Neural crest cell (in vitro differentiated cells): ENCODE measurements around the gene PDE8B. TPM values are rescaled to one million over a fixed set of nuclear protein-coding genes. Genes with fewer than 3 reads are reported as not detected.

Experiments used
- DNase-seq: peaks from one replicate; pipeline ENCODE4 v3.0.0; 2021; ENCODE audit warnings: low read depth, mixed read lengths, low spot score
- H3K27ac Mint-ChIP-seq: one replicate; pipeline ENCODE4 v1.8.0; 2021; ENCODE audit warnings: mild to moderate bottlenecking, mixed read lengths; ENCODE audit not compliant: unreplicated experiment
- H3K27me3 Mint-ChIP-seq: 2 replicates; pipeline ENCODE4 v1.8.0; 2021; ENCODE audit warnings: low read depth, mild to moderate bottlenecking, mixed read lengths
- H3K36me3 Mint-ChIP-seq: 2 replicates; pipeline ENCODE4 v1.8.0; 2021; ENCODE audit warnings: low read depth, mild to moderate bottlenecking, mixed read lengths
- H3K4me1 Mint-ChIP-seq: 2 replicates; pipeline ENCODE4 v1.8.0; 2021; ENCODE audit warnings: mixed read lengths
- H3K4me3 Mint-ChIP-seq: one replicate; pipeline ENCODE4 v1.8.0; 2021; ENCODE audit warnings: mild to moderate bottlenecking, mixed read lengths
- H3K9me3 Mint-ChIP-seq: 2 replicates; pipeline ENCODE4 v1.8.0; 2021; ENCODE audit warnings: mixed read lengths
- total RNA-seq: library from RNA; stranded (reverse); gene quantifications from 2 replicates; pipeline ENCODE4 v1.2.1, GENCODE V29; 2021
- TF ChIP-seq, protein P1 (sequence below): fragments of 200-600 bp; sonication (generic); conservative IDR thresholded peaks from 2 replicates; pipeline ENCODE4 v1.5.0; 2021; ENCODE audit warnings: antibody characterized with exemption, mild to moderate bottlenecking

The PDE8B gene
- total RNA-seq, 1 donor from 2014 or later = 0.44 TPM

DNA sequence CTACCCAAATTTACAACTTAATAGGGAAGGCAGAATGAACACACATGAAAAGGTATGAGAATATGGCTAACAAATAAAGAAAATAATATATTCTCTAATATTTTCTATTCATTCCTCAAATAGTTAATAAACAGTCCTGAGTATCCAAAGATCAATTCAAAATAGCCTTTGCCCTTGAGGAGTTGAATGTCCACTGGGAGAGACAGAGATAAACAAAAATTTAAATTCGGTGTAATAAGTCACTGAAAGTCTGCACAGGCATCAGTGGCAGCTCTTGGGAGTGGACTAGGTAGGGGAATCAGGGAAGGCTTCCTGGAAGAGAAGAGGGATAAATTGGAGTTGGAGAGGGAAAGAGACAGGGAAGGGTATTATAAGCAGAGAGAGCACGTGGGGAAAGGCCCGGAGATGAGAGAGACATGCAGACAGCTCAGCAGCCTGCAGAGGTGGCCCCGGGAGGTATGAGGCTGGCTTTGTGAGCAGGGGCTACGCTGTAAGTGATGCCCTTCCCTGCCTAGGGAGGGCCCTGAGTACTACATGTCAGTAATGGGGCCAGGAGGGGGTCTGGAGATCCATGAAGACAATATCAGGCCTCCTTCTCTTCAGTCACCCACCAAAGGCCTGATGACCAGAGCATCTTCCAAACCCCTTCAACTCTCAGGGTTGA is 137.1 kb downstream of the PDE8B start:
- Mint-ChIP-seq H3K27ac (peak overlapping the region; percentile 86), H3K27me3 (no peaks in the 10 kb centered on the region), H3K4me3 (no peak overlapping the region), H3K36me3 (no peaks in the 10 kb centered on the region), H3K4me1 (no peaks in the 10 kb centered on the region), H3K9me3 (no peaks in the 10 kb centered on the region)
- DNase-seq = no peak
- TF ChIP-seq, protein P1, sequence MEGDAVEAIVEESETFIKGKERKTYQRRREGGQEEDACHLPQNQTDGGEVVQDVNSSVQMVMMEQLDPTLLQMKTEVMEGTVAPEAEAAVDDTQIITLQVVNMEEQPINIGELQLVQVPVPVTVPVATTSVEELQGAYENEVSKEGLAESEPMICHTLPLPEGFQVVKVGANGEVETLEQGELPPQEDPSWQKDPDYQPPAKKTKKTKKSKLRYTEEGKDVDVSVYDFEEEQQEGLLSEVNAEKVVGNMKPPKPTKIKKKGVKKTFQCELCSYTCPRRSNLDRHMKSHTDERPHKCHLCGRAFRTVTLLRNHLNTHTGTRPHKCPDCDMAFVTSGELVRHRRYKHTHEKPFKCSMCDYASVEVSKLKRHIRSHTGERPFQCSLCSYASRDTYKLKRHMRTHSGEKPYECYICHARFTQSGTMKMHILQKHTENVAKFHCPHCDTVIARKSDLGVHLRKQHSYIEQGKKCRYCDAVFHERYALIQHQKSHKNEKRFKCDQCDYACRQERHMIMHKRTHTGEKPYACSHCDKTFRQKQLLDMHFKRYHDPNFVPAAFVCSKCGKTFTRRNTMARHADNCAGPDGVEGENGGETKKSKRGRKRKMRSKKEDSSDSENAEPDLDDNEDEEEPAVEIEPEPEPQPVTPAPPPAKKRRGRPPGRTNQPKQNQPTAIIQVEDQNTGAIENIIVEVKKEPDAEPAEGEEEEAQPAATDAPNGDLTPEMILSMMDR = no peak

DNA sequence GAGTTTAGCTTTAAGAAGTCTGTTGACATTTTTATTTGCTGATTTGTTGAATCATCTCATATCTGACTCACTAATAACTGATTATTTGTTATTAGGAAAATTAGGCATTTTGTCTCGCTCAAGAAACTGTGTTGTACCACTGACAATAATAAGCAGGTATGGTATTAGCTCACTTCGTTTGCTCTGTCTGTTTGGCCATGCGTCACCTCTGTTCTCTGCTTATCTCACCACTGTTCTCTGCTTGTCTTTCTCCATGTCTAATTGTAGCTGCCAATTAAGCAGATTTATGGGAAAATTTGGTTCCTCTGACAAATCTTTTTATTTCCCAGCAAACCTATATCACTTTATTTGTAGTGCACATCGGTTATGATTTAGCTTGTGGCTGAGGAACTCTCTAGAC is 142.8 kb downstream of the PDE8B start:
- Mint-ChIP-seq H3K36me3 (no peaks in the 10 kb centered on the region), H3K4me1 (no peaks in the 10 kb centered on the region), H3K27me3 (no peaks in the 10 kb centered on the region), H3K4me3 (no peak overlapping the region), H3K27ac (no peak overlapping the region), H3K9me3 (no peaks in the 10 kb centered on the region)
- TF ChIP-seq, protein P1 = no peak
- DNase-seq = no peak

DNA sequence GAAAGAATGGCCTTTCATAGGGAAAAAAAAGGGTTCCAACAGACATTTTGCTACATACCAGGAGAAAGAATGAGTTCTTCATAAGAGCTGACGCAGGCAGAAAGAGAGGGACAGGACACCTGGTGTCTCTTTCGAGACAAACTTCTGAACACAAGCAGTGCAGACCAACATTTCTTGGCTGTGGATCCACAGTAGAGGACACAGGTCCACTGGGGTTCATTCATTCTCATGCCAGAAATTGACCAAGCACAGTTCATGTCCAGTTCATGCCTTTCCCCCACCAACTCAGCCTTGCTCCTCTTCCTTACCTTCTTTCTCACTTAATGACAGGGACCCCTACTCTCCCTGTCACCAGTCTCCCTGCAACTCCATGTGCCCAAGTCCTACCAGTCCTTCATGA is 144.0 kb downstream of the PDE8B start:
- no peak overlapping the region for H3K4me3 Mint-ChIP-seq
- H3K27me3 Mint-ChIP-seq = no peaks in the 10 kb centered on the region
- no peaks in the 10 kb centered on the region for H3K9me3 Mint-ChIP-seq

DNA sequence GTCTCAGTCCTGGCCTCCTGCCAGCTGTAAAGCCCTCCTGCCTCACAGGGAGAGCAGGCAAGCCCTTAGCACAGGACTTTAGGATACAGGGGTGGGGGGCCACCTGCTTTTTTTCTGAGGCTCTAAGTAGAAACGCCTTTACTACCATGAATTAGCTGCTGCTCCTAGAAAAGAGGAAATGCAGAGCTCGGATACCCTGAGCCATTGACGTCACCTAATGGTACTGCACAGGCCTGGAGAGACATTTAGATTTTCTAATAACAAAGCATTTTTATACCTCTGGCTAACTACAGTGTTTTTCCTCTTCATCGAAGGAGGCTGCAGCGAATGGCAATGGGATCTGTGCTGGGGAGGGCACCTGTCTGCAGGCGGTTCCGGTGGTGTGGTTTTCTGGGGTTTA is 144.6 kb downstream of the PDE8B start:
- Mint-ChIP-seq H3K9me3 (no peaks in the 10 kb centered on the region), H3K4me1 (no peaks in the 10 kb centered on the region), H3K27me3 (no peaks in the 10 kb centered on the region), H3K4me3 (no peak overlapping the region), H3K36me3 (no peaks in the 10 kb centered on the region), H3K27ac (peak overlapping the region; percentile 79)
- TF ChIP-seq, protein P1 = no peak
- no peak for DNase-seq

More for the DNA sequence above, 144.0 kb downstream of the PDE8B start:
- H3K36me3 Mint-ChIP-seq = no peaks in the 10 kb centered on the region
- DNase-seq = no peak
- TF ChIP-seq, protein P1 = no peak
- H3K27ac Mint-ChIP-seq = peak overlapping the region; percentile 79
- no peaks in the 10 kb centered on the region for H3K4me1 Mint-ChIP-seq

DNA sequence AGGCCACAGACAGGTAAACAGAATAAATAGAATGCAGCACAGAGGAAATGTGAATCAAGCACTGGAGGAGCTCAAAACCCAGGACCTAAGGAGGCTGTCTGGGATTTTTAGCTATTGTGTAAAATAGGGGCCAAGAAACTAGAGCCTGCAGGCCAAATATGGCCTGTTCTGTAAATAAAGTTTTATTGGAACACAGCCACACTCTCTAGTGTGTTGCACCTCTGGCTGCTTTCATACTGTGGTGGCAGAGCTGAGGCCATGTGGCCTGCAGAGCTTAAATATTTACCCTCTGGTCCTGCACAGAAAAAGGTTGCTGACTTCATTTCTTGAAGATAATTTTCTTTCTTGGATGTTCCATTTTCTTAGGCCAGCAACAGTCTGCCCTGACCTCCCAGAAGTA is 145.3 kb downstream of the PDE8B start:
- H3K27me3 Mint-ChIP-seq = no peaks in the 10 kb centered on the region
- no peaks in the 10 kb centered on the region for H3K9me3 Mint-ChIP-seq
- peak overlapping the region; percentile 76 for H3K27ac Mint-ChIP-seq
- H3K4me3 Mint-ChIP-seq = no peak overlapping the region
- DNase-seq = no peak
- TF ChIP-seq, protein P1 = no peak
- no peaks in the 10 kb centered on the region for H3K4me1 Mint-ChIP-seq
- H3K36me3 Mint-ChIP-seq = no peaks in the 10 kb centered on the region
